Fibroblast of lung (primary cell): ENCODE data around the gene TBX10.

Experiments used
- CTCF ChIP-seq, 2 donors: IDR thresholded peaks in 1 of 2; conservative IDR thresholded peaks in 1 of 2; 1 replicate in 1 of 2; 2 replicates in 1 of 2; pipeline ENCODE4 v1.5.1; 2011 to 2012; ENCODE audit warnings: low read length in 2 of 2, control low read depth in 1 of 2, inconsistent platforms in 1 of 2, low read depth in 1 of 2, mild to moderate bottlenecking in 1 of 2
- EZH2 ChIP-seq: IDR thresholded peaks from 2 replicates; pipeline ENCODE4 v1.5.1; 2012; ENCODE audit warnings: low read length, control low read depth, mild to moderate bottlenecking; ENCODE audit errors: missing control alignments

GRCh38 chr11:67609316-67609715 is 30.2 kb downstream of the TBX10 start:
- TF ChIP-seq CTCF (conservative IDR thresholded peaks at IDR 0.05 in 1 of 2, IDR thresholded peaks at IDR 0.05 in 1 of 2; ENCODE audit: low read depth in 1 of 2, low read length in 2 of 2) (no peak), EZH2 (no peak)
